Astrocyte (in vitro differentiated cells and primary cell): Measurements from ENCODE around the gene ZNF674. TPM values are rescaled to one million over a fixed set of nuclear protein-coding genes. Genes with fewer than 3 reads are reported as not detected.

ENCODE experiments used
- DNase-seq: peaks from one replicate; pipeline ENCODE4 v3.0.0-alpha.2; 2010; ENCODE audit warnings: low read depth
- FAIRE-seq: peaks from 2 replicates; lab custom pipeline; 2011; peaks lifted over from hg19 to GRCh38; lab: Jason Lieb, UNC
- H2AFZ ChIP-seq: 2 replicates; pipeline ENCODE4 v1.6.0; 2012; ENCODE audit warnings: low read depth, low read length, inconsistent platforms
- H3K27ac ChIP-seq: 2 replicates; pipeline ENCODE4 v1.5.1; 2011; ENCODE audit warnings: low read depth, low read length, inconsistent platforms
- H3K27me3 ChIP-seq: 2 replicates; pipeline ENCODE4 v1.6.0; 2011; ENCODE audit warnings: low read length, inconsistent platforms; ENCODE audit not compliant: insufficient read depth
- H3K36me3 ChIP-seq: 2 replicates; pipeline ENCODE4 v1.5.1; 2011; ENCODE audit warnings: low read length, inconsistent platforms; ENCODE audit not compliant: insufficient read depth
- H3K4me1 ChIP-seq: 2 replicates; pipeline ENCODE4 v1.5.1; 2011; ENCODE audit warnings: low read length, inconsistent platforms; ENCODE audit not compliant: insufficient read depth
- H3K4me2 ChIP-seq: 2 replicates; pipeline ENCODE4 v1.6.0; 2012; ENCODE audit warnings: low read length, inconsistent platforms
- H3K4me3 ChIP-seq: 2 replicates; pipeline ENCODE4 v1.5.1; 2011; ENCODE audit warnings: low read depth, mild to moderate bottlenecking, low read length, inconsistent platforms; ENCODE audit not compliant: insufficient read depth
- H3K79me2 ChIP-seq: 2 replicates; pipeline ENCODE4 v1.6.0; 2012; ENCODE audit warnings: mild to moderate bottlenecking, low read length, inconsistent platforms; ENCODE audit not compliant: insufficient read depth
- H3K9ac ChIP-seq: 2 replicates; pipeline ENCODE4 v1.6.0; 2012; ENCODE audit warnings: mild to moderate bottlenecking, low read length, inconsistent platforms
- H3K9me3 ChIP-seq: 2 replicates; pipeline ENCODE4 v1.5.1; 2012; ENCODE audit warnings: low read depth, mild to moderate bottlenecking, low read length, inconsistent platforms; ENCODE audit not compliant: insufficient read depth
- H4K20me1 ChIP-seq: 2 replicates; pipeline ENCODE4 v1.6.0; 2012; ENCODE audit warnings: low read length, inconsistent platforms; ENCODE audit not compliant: insufficient read depth
- H3K27ac Mint-ChIP-seq: one replicate; pipeline ENCODE4 v1.8.0; 2021; ENCODE audit warnings: mild to moderate bottlenecking, mixed read lengths; ENCODE audit not compliant: unreplicated experiment
- H3K27me3 Mint-ChIP-seq: one replicate; pipeline ENCODE4 v1.8.0; 2021; ENCODE audit warnings: low read depth, mixed read lengths; ENCODE audit not compliant: unreplicated experiment
- H3K36me3 Mint-ChIP-seq: one replicate; pipeline ENCODE4 v1.8.0; 2021; ENCODE audit warnings: low read depth, mixed read lengths; ENCODE audit not compliant: unreplicated experiment
- H3K4me1 Mint-ChIP-seq: one replicate; pipeline ENCODE4 v1.8.0; 2021; ENCODE audit warnings: low read depth, mixed read lengths; ENCODE audit not compliant: unreplicated experiment
- H3K4me3 Mint-ChIP-seq: one replicate; pipeline ENCODE4 v1.8.0; 2021; ENCODE audit warnings: mild to moderate bottlenecking, moderate library complexity, mixed read lengths; ENCODE audit not compliant: unreplicated experiment
- H3K9me3 Mint-ChIP-seq: one replicate; pipeline ENCODE4 v1.8.0; 2021; ENCODE audit warnings: mild to moderate bottlenecking, mixed read lengths; ENCODE audit not compliant: unreplicated experiment
- CTCF ChIP-seq: IDR thresholded peaks from 2 replicates; pipeline ENCODE4 v1.5.1; 2011; ENCODE audit warnings: low read depth, mild to moderate bottlenecking, inconsistent platforms, low read length, moderate library complexity; ENCODE audit not compliant: insufficient read depth
- EZH2 ChIP-seq: IDR thresholded peaks from 2 replicates; pipeline ENCODE4 v1.6.1; 2012; ENCODE audit warnings: mild to moderate bottlenecking, low read length, inconsistent platforms; ENCODE audit not compliant: insufficient read depth
- total RNA-seq: library from RNA; stranded (reverse); gene quantifications from 2 replicates; pipeline ENCODE4 v1.2.1, GENCODE V29; 2021

The ZNF674 gene
- total RNA-seq, 1 donor from 2014 or later, result 5.5 TPM

GRCh38 chrX:46553935-46554334, 8.7 kb upstream of the ZNF674 start:
- H4K20me1 ChIP-seq, result no peaks in the 10 kb centered on the region
- no peaks in the 10 kb centered on the region for H3K27me3 ChIP-seq
- FAIRE-seq, result no peak
- H3K27ac Mint-ChIP-seq, result no peak overlapping the region
- no peak for DNase-seq
- peaks cover 9% of the 10 kb centered on the region for H3K4me1 Mint-ChIP-seq
- H3K4me1 ChIP-seq, result no peaks in the 10 kb centered on the region
- TF ChIP-seq EZH2 (no peak), CTCF (no peak)
- H2AFZ ChIP-seq, result no peak overlapping the region
- no peak overlapping the region for H3K4me2 ChIP-seq
- no peak overlapping the region for H3K27ac ChIP-seq
- H3K4me3 ChIP-seq, result no peak overlapping the region
- H3K9me3 ChIP-seq, result no peaks in the 10 kb centered on the region
- no peaks in the 10 kb centered on the region for H3K27me3 Mint-ChIP-seq
- no peaks in the 10 kb centered on the region for H3K36me3 ChIP-seq
- peaks cover 5% of the 10 kb centered on the region for H3K36me3 Mint-ChIP-seq
- H3K4me3 Mint-ChIP-seq, result no peak overlapping the region
- H3K79me2 ChIP-seq, result peaks cover 10% of the 10 kb centered on the region
- H3K9me3 Mint-ChIP-seq, result no peaks in the 10 kb centered on the region
- no peak overlapping the region for H3K9ac ChIP-seq

- peaks cover 5% of the 10 kb centered on the region for H3K36me3 ChIP-seq
- peaks cover 12% of the 10 kb centered on the region for H3K4me1 Mint-ChIP-seq
- H3K4me3 ChIP-seq, result no peak overlapping the region
- H3K27ac ChIP-seq, result peak overlapping the region; percentile 81
- DNase-seq (peak; percentile 77), FAIRE-seq (no peak)
- TF ChIP-seq CTCF (no peak), EZH2 (no peak)
- H3K9me3 Mint-ChIP-seq, result no peaks in the 10 kb centered on the region
- no peak overlapping the region for H3K4me3 Mint-ChIP-seq
- H3K4me2 ChIP-seq, result peak overlapping the region; percentile 10
- H4K20me1 ChIP-seq, result no peaks in the 10 kb centered on the region
- no peaks in the 10 kb centered on the region for H3K27me3 ChIP-seq
- H3K27me3 Mint-ChIP-seq, result no peaks in the 10 kb centered on the region
- H3K9ac ChIP-seq, result no peak overlapping the region
- H3K9me3 ChIP-seq, result no peaks in the 10 kb centered on the region
- H3K27ac Mint-ChIP-seq, result peak overlapping the region; percentile 69
- peaks cover 32% of the 10 kb centered on the region for H3K79me2 ChIP-seq
- peaks cover 8% of the 10 kb centered on the region for H3K4me1 ChIP-seq
- no peak overlapping the region for H2AFZ ChIP-seq
- peaks cover 10% of the 10 kb centered on the region for H3K36me3 Mint-ChIP-seq
These were observed 6.4 kb upstream of the ZNF674 start for GRCh38 chrX:46551494-46552128.

- no peak for TF ChIP-seq EZH2
- TF ChIP-seq CTCF, result no peak
- H3K4me1 ChIP-seq, result peaks cover 12% of the 10 kb centered on the region
- no peak overlapping the region for H2AFZ ChIP-seq
- no peak overlapping the region for H3K4me2 ChIP-seq
- H3K79me2 ChIP-seq, result peaks cover 44% of the 10 kb centered on the region
- H3K9me3 Mint-ChIP-seq, result no peaks in the 10 kb centered on the region
- H3K27ac ChIP-seq, result no peak overlapping the region
- no peaks in the 10 kb centered on the region for H3K27me3 ChIP-seq
- H3K4me3 Mint-ChIP-seq, result no peak overlapping the region
- no peak for DNase-seq
- peaks cover 13% of the 10 kb centered on the region for H3K4me1 Mint-ChIP-seq
- H4K20me1 ChIP-seq, result no peaks in the 10 kb centered on the region
- no peaks in the 10 kb centered on the region for H3K9me3 ChIP-seq
- H3K36me3 ChIP-seq, result peaks cover 5% of the 10 kb centered on the region
- H3K9ac ChIP-seq, result no peak overlapping the region
- peak overlapping the region; percentile 58 for H3K27ac Mint-ChIP-seq
- FAIRE-seq, result no peak
- H3K27me3 Mint-ChIP-seq, result no peaks in the 10 kb centered on the region
- H3K36me3 Mint-ChIP-seq, result peaks cover 10% of the 10 kb centered on the region
- no peak overlapping the region for H3K4me3 ChIP-seq
These were observed 4.7 kb upstream of the ZNF674 start for GRCh38 chrX:46549914-46550313.
